Activated T-cell treated with anti-CD3 and anti-CD28 coated beads for 48 hours (primary cell): Measurements from ENCODE around the gene ERFE.

ENCODE experiments used
- DNase-seq: peaks from one replicate; pipeline ENCODE4 v3.0.0-alpha.2; 2020; ENCODE audit warnings: low read depth

Gene ERFE

DNA sequence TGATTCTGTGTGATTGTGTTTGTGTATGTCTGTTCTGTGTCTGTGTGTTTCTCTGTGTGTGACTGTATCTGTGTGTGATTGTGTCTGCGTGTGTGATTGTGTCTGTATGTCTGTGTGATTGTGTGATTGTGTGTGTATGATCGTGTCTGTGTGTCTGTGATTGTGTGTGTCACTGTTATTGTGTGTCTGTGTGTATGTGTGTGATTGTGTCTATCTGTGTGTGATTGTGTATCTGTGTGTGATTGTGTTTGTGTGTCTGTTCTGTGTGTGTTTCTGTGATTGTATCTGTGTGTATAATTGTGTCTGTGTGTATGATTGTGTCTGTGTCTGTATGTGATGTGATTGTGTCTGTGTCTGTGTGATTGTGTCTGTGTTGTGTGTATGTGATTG lies 32.0 kb upstream of the ERFE start:
- DNase-seq: no peak

GRCh38 chr2:238127165-238128060 lies 31.4 kb upstream of the ERFE start:
- no peak for DNase-seq

DNA sequence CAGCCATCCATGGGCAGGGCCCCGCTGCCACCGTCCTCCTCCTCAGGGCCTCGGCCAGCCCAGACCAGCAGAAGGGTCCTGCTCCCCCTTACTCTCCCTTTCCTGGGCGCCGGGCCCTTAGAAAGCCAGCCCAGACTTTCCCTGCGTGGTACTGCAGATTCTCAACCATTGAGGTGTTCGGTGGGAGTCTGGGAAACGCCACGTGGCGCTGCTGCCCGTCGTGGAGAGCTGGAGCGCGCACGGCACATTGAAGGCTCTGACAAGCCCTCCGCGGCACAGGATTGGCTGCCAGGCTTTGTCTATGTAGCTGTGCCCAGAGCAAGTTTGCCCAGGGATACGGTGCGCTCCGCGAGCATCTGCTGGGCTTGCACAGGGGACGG lies 30.7 kb upstream of the ERFE start:
- no peak for DNase-seq

DNA sequence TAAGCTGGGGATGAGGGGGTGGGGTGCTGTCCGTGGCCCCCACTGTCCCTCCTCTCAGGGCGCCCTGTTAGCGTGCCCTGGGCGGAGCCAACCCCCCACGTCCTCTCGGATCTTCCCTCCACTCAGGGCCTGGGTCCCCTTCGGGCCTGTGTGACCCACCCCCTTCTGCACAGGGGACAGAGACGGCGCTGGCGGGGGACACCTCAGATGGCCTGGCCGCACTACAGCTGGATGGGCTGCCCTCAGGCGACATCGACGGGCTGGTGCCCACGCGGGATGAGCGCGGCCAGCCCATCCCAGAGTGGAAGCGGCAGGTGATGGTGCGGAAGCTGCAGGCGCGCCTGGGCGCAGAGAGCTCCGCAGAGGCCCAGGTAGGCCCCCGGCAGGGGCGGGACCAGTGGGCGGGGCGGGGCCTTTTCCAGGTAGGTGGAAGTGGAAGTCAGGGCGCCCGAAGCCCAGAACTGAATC lies 30.2 kb upstream of the ERFE start:
- DNase-seq: no peak

GRCh38 chr2:238129166-238130010 lies 29.4 kb upstream of the ERFE start:
- DNase-seq: no peak

GRCh38 chr2:238130111-238130695 lies 28.6 kb upstream of the ERFE start:
- DNase-seq: no peak

DNA sequence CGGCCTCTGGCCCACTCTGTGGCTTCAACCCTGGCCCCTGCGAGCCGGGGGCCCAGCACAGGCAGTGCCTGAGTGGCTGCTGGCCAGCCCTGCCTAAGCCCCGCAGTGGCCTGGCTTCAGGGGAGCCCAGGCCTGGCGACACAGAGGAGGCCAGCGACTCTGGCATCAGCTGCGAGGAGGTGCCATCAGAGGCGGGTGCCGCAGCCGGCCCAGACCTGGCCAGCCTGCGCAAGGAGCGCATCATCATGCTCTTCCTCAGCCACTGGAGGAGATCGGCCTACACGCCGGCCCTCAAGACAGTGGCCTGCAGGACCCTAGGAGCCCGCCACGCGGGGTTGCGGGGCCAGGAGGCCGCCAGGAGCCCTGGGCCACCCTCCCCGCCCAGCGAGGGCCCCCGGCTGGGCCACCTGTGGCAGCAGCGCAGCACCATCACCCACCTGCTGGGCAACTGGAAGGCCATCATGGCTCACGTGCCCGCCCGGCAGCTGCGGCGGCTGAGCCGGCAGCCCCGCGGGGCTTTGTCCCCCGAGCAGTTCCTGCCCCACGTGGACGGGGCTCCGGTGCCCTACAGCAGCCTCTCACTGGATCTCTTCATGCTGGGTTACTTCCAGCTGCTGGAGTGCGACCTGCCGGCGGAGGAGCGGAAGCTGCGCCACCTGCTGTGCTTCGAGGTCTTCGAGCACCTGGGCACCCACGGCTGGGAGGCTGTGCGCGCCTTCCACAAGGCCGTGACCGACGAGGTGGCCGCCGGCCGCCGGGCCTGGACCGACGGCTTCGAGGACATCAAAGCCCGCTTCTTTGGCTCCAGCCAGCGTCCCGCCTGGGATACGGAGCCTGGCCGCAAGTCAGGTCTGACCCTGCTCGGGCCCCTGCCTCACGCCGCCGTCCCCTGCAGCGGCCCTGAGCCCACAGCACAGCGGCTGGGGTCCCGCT lies 27.8 kb upstream of the ERFE start:
- no peak for DNase-seq

GRCh38 chr2:238131761-238132462 lies 26.9 kb upstream of the ERFE start:
- no peak for DNase-seq

GRCh38 chr2:238132463-238133450 lies 26.0 kb upstream of the ERFE start:
- no peak for DNase-seq

- DNase-seq: no peak
Measured at GRCh38 chr2:238133499-238134392, 25.0 kb upstream of the ERFE start.

DNA sequence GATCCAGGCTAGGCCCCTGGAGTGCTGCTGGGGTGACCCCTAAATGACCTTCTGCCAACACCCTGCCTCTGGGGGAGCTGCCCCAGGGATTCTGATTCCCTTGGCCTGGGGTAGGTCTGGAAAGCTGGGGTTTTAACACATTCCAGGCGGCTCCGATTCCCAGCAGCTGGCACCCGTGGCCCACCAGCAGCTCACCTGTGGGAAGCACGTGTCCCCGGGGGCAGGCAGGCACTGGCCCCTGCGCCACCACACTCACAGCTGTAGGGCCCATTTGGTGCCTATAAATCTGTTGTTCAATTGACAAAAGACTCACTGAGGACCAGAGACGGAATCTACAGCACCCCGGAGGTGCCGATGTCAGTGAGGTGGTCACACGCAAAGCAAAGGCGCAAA lies 24.4 kb upstream of the ERFE start:
- no peak for DNase-seq

DNA sequence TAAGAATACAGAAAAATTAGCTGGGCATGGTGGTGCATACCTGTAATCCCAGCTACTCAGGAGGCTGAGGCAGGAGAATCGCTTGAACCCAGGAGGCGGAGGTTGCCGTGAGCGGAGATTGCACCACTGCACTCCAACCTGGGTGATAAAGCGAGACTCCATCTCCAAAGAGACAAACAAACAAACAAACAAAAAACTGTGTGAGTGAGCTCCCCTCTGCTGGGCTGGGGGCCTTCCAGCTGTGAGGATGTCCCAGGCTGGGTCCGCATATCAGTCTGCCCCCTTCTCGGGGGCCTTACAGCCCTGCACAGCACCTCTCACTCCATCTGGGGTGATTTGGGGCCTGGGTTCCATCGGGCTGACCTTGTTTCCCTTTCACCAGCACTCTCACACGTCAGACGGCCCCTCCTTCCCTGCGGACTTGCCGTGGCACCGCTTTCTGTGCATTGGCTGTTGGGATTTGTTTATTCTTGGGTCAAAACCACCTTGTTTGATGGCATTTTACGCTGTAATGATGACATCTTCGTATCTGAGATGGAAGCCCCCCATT lies 23.1 kb upstream of the ERFE start:
- DNase-seq: no peak

DNA sequence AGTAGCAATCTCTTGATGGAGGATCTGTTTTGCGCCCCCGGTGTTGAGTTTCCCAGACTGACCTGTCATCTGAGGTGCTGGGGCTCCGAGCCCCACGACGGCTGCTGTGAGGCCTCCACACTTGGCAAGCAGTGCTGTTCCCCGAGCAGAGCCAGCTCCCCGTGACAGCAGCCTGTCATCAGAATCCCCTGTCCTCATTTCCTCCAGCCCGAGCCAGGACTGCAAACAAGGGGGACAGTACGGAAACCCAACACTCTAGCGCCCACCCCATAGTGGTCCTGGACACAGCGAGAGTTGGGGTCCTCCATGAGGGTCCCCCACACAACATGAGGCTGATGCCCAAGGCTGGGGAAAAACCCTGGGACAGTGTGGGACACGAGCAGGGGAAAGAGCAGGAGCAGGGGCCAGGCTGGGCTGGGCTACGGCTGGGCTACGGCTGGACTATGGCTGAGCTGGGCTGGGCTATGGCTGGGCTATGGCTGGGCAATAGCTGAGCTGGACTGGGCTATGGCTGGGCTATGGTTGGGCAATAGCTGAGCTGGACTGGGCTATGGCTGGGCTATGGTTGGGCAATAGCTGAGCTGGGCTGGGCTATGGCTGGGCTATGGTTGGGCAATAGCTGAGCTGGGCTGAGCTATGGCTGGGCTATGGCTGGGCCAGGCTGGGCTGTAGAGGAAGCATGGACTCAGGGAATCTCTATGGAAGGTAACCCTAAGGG lies 21.8 kb upstream of the ERFE start:
- no peak for DNase-seq

GRCh38 chr2:238137885-238138284 lies 20.9 kb upstream of the ERFE start:
- DNase-seq: no peak

DNA sequence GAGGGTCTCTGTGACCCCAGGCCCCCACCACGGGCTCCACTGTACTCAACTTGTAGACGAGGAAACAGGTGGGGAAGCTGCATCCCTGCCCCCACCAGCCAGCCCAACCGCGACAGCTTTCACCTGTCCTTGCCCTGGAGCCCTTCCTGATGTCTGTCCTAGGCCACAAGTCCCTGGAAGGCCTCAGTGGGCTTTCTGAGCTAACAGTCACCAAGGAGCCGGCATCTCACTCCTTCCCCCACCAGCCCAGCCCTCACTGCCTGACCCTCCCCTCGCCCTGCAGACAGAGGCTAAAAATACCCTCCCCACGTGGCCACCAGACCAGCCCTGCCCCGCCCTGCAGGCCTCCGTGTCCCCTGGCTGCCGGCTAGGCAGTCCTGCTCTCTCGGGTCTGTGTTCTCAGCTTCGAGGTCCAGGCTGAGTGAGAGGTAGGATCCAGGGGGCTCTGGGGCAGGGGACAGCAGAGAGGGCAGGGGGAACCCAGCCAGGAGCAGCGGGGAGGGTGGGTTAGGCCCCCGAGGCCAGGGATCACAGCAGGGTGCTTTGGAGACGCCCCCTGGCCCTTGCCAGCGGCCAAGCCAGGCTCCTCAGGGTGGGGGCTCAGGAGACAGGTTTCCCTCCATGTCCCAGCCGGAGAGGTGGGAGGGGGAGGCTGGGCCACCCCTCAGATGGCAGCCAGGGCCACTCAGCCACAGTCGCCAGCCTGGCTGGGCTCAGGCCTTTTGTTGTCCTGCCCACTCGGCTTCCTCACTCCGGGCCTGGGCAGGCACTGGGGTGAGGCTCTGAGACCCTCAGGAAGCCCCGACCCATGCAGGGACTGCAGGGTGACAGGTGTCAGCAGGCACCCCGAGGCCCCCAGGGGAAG lies 20.2 kb upstream of the ERFE start, which contains the start of gene KLHL30:
TSS of gene KLHL30 (plus strand) at position 338 of the 865 bp plus-strand sequence. CDS start 2,087 bp downstream, outside the sequence.
- DNase-seq: no peak
